Measurements from ENCODE around the gene FUT8.

Gene FUT8

DNA sequence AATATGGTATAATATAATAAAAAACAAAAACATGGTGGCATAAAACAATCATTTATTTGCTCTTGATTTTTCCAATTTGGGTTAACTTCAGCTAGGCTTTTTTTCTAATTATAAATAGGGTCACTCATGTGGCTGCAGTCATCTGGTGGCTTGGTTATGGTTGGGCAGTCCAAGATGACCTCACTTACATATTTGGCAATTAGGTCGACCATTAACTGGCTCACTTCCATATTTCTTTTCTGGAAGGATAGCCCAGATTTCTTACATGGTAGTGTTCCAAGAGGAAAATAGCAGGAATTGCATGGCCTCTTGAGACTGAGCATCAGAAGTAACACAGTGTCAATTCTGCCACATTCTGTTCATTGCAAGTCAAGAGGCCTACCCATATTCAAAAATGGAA is 153.4 kb downstream of the FUT8 start:
- DNase-seq: no peak

DNA sequence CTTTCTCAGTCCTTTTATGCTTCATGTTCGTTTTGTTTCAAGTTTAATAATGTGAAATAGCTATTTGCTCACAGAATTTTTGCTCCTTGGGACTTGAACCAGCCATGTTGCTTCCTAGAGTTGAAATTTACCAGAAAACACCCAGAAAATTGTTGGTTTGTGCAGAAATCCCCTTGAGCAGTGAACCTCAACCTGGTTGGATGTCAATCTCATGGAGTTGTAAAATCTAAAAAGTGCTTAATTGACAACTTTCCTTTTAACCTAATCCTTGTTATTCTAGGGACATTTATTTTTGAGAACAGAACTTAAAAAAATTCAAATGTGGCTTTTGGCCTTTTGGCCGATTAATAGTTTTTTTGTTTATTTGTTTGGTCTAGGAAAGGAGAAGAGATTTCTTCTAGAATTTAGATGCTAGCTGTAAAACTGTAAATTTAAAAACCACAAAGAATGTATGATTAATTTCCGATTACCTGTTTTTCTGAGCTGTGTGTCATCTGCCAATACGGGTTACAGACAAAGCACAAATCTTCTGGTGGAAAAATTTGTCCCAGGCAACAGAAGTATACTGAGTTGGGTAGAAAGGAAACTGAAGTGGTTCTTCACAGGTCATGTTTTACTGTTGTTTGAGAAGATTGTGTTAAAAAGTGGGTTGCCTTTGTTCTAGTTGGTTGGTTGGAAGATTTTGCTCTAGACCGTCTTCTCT is 154.4 kb downstream of the FUT8 start:
- DNase-seq: peak; percentile 3

DNA sequence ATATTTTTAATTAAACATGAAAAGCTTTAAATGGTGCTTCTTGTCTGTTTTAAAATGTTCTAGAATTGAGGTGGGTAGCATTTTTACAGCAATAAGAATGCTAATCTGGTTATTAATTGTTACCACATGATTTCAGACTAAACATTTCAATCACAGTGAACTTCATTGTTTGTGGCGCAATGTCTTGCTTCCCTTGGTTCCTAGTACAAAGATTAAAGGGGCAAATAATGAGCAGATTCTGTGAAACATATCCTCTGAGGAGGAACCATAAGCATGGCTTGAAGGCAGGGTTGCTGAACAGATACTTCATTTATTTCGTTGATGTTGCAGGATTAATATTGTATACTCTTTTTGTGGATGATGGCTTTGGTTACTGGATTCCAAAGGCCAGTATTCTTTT is 162.1 kb downstream of the FUT8 start:
- DNase-seq: no peak

DNA sequence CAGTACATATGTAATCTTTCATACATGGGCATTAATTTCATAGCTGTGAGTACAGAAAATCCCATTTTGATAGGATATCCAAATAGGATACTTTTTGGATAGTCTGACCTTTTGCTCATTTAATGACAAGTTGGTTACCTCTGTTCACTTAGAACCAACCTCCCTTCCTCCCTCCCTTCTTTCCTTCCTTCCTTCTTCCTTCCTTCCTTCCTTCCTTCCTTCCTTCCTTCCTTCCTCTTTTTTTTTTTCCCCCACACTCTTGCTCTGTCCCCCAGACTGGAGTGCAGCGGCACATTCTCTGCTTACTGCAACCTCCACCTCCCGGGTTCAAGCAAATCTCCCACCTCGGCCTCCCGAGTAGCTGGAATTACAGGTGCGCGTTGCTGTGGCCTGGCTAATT is 162.9 kb downstream of the FUT8 start:
- no peak for DNase-seq

DNA sequence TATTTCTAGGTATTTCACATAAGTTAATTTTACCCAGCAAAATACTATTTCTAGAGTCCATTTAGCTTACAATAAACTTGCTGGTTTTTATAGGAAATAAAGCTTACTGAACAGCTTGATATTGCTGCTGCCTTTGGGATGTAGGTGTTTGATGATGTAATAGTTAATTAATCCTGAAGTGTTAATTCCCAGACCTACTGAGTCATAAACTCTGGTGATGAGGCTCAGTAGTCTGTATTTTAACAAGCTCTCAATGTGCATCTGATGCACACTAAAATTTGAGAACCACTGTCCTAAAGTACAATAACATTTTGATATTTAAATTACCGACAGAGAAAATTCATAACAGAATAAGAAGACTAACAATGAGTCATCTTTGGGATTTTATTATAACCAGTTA is 168.4 kb downstream of the FUT8 start:
- DNase-seq: no peak

DNA sequence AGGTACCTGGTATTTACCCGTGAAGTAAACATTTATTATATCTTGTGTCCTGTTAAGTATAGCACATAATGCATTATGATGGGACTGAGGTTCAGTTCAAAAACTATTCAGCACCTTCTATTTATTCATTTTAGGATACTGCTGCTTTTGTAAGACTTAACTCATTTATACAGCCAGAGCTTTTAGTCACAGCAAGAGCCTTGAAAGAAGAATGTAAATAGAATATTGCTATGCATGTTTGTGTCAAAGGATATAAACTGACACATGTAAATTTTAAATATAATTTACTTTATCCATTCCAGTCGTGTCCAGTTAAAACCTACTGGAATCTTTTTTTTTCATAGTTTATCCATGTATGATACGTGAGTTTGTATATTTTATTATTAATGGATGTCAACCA is 168.8 kb downstream of the FUT8 start:
- DNase-seq: no peak

GRCh38 chr14:65581799-65582198 is 169.3 kb downstream of the FUT8 start:
- no peak for DNase-seq

DNA sequence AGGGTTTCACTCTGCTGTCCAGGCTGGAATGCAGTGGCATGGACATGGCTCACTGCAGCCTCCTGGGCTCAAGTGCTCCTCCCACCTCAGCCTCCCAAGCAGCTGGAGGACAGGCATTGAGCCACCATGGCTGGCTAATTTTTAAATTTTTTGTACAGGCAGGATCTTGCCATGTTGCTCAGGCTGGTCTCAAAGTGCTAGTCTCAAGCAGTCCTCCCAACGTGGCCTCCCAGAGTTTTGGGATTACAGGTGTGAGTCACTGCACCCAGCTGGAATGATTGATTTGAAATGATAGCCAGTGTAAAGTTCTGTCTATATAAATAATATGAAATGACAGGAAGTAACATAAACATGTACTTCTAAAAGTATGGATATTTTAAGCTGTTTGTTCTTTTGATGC is 172.7 kb downstream of the FUT8 start:
- no peak for DNase-seq

- DNase-seq: no peak
These were observed 176.1 kb downstream of the FUT8 start for GRCh38 chr14:65588426-65589140.

- DNase-seq: no peak
These were observed 181.8 kb downstream of the FUT8 start for GRCh38 chr14:65594153-65594881.

- DNase-seq: no peak
These were observed 182.3 kb downstream of the FUT8 start for GRCh38 chr14:65594882-65595237.

DNA sequence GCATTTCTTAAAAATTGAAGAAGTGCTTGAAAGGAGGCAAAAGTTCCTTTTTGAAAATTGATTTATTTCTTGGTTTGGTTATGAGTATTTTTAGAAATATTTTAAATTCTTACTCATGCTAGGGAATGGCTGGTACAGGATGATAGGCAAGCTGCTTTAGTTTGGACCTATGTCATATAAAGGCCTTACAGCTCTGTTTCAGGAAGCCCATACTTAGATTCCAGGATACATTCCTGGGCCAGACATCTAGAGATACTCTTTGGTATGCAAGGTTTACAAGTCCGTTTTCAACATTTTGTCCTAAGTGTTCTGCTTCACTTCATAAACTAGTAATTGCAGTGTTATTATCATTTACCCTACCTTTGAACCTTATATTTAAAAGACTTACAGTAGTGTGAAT is 186.8 kb downstream of the FUT8 start:
- DNase-seq: no peak

DNA sequence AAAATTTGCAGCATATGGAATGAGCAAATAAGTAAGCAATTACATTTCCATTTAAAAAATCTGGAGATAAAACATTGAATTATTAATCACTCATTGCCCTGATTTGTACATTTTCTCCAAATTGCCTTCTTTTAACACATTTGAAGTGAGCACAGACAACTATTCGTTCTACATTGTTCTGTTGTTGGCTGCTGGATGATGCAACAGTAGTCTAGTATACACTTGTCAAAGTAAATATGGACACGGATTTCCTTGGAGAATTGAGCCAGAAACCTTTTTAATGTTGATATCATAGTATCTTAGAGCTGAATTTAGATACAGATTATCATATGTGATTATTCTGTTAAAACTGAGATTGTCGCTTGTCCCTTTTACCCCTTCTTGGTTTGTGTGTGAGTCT is 188.2 kb downstream of the FUT8 start:
- no peak for DNase-seq

- no peak for DNase-seq
These were observed 192.0 kb downstream of the FUT8 start for GRCh38 chr14:65604535-65604934.

DNA sequence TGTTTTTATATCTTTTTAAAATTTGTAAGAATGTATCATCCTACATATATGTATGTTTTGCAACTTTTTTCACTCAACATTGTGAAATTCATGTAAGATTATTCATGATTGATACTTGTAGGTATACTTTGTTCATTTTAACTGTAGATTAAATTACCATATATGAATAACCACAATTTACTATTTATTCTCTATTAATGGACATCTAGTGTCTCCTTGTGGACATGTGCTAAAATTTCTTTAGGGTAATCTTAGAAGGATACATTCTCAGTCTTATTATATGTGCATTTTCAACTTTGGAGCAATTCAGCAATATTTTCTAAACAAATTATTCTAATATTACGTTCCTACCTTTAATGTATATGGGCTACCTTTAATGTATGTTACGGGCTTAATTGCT is 192.4 kb downstream of the FUT8 start:
- no peak for DNase-seq

DNA sequence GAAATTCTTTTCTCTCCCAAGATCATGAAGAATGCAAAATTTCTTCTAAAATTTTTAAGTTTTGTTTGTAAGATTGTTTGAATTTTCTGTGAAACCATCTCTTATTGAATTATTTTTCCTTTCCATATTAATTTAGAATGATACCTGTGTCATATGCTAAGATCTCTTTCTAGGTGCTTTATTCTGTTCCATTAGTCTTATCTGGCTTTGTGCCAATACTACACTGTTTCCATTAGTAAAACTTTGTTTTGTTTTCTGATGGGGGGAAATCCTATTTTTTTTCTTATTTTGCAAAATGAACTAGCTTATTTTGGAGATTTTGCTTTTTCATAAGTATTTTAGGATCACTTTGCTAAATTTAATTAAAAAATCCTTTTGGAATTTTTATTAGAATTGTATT is 193.9 kb downstream of the FUT8 start:
- DNase-seq: no peak

DNA sequence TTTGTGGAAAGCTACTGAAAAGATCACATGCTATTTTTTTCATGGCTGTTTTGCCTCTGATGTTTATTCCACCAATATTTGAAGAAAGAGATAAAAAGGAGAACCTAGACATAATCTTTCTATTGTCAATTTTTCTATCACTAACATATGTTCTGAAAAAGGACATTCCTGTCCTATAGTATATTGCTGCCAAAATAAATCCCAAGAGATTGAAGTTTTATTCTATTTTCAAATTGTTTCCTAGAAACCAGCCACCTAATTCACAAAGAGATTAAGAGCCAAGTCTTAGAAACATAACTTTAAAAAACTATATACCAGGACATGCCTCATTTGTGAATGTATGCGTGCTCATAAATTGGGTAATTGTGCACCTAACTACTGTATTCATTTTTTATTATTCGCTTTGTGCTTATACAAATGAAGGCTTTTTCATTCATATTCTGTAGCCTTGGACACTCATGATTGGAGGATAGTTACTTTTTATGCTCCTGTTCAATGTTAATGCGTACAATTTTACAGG is 200.7 kb downstream of the FUT8 start:
- no peak for DNase-seq

DNA sequence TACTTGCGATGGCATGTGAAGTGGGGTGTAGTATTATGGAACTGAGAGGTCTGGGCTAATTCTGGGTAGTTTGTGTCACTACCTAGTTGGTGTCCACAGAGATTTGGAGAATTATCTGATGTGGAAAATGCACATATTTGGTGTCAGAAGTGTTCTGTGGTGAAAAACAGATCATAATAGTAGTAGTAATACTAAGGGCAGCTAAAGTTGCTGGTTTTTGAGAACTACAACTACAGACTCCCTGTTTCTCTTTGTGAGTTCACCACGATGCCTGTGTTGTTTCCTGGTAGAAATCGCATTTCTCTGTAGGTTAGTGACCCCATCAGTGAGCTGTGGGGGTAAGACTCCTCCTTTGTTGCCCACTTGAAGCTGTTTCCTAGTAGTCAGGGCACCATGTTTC is 206.5 kb downstream of the FUT8 start:
- DNase-seq: no peak

- DNase-seq: no peak
These were observed 207.7 kb downstream of the FUT8 start for GRCh38 chr14:65620195-65620594.

DNA sequence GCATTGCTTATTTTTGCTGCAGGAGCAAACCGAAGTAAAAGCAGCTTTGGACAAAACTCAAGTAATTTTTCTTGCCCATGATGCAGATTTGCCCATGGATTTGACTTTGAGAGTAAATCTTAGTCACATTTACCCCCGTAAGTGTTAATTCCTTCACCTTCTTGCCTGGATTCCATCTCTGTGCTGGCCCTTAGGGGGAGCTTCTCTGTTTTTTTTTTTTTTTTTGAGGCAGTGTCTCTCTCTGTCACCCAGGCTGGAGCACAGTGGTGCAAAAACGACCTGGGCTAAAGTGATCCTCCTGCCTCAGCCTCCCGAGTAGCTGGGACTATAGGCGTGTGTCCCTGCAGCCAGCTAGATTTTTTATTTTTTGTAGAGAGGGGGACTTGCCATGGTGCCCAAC is 210.2 kb downstream of the FUT8 start:
- no peak for DNase-seq

DNA sequence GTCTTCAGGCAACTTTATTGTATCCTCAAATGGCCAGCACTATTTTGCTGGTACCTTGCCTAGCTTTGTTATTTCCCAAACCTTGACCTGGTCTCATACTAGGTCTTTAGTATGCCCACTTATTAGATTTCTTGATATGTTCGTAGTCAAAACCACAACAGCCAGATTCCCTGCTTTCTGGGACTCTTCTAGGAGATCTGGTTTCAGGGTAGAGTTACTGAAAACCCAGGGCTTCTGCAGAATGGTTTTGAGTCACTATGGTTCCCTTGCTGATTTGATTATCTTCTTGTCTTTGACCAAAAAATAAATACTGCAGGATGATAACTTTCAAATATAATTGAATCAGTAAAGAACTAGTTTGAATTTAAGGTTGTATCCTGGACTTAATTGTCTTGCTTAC is 211.2 kb downstream of the FUT8 start:
- no peak for DNase-seq

DNA sequence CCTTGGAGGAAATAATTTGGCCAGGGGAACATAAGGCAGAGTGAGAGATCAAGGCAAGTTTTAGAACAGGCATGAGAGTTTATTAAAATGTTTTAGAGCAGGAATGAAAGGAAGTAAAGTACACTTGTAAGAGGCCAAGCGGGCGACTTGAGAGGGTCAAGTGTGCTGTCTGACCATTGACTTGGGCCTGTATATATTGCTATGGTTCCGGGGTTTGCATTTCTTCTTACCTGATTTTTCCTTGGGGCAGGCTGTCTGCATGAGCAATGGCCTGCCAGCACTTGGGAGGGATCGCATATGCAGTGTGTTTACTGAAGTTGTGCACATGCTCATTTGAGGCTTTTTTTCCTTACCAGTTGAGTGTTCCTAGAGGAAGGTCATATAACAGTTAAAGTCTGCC is 214.8 kb downstream of the FUT8 start:
- no peak for DNase-seq

GRCh38 chr14:65628664-65629063 is 216.1 kb downstream of the FUT8 start:
- DNase-seq: no peak

DNA sequence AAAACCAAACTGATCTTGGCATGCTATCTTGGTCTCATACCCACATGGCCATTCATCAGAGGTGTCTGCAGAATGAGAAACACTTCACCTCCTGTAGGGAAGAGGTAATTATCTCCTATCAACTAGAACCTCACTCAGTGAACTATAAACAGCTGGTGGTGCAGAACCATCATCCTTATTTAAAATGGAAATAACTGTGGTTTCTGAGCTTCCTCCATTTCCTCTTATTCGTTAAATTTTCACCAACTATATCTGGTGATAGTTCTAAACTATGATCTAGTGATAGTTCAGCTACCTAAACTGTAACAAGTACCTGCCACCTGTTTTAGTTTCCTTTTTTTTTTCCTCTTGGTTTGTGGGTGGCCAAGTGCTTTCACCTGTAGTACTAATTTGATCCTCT is 218.5 kb downstream of the FUT8 start:
- DNase-seq: no peak

Measured in CD4-positive, alpha-beta T cell treated with Interleukin-12 subunit alpha and Interleukin-12 subunit beta, for 1 hour (primary cell).